Activated naive CD8-positive, alpha-beta T cell treated with anti-CD3 and anti-CD28 coated beads, Interleukin-2, amount 50 U/mL, for 24 hours (primary cell): ENCODE results near the gene DDHD1.
"Not testable (repeated sequence)": the region's sequence is repeated elsewhere in the genome, so short reads cannot be mapped to it uniquely, and the experiment has no call there.

Source experiments
- ATAC-seq: fragments of 150-1000 bp; cut with Tn5 transposase; one replicate; pipeline ENCODE4 v1.10.0; 2021
- DNase-seq: peaks from one replicate; pipeline ENCODE4 v3.0.0; 2021
- H3K27ac Mint-ChIP-seq: one replicate; pipeline ENCODE4 v1.8.0; 2021; ENCODE audit warnings: mild to moderate bottlenecking, mixed read lengths
- H3K27me3 Mint-ChIP-seq: one replicate; pipeline ENCODE4 v1.8.0; 2021; ENCODE audit warnings: mixed read lengths
- H3K36me3 Mint-ChIP-seq: one replicate; pipeline ENCODE4 v1.8.0; 2021; ENCODE audit warnings: low read depth, mixed read lengths
- H3K4me1 Mint-ChIP-seq: one replicate; pipeline ENCODE4 v1.8.0; 2021; ENCODE audit warnings: mixed read lengths
- H3K4me3 Mint-ChIP-seq: one replicate; pipeline ENCODE4 v1.8.0; 2021; ENCODE audit warnings: mild to moderate bottlenecking, moderate library complexity, mixed read lengths
- H3K9me3 Mint-ChIP-seq: one replicate; pipeline ENCODE4 v1.8.0; 2021; ENCODE audit warnings: mixed read lengths

Gene DDHD1

GRCh38 chr14:53152887-53153701, at the start of gene DDHD1:
DDHD1 (minus strand) TSS chr14:53153323; CDS start chr14:53153098, 225 bp downstream.
- Mint-ChIP-seq H3K27ac (peak within 1 kb of the TSS; percentile 97), H3K9me3 (no peaks in the 10 kb centered on the region), H3K27me3 (no peaks in the 10 kb centered on the region), H3K36me3 (peaks cover 11% of the 10 kb centered on the region), H3K4me3 (peak within 1 kb of the TSS; percentile 100), H3K4me1 (peaks cover 42% of the 10 kb centered on the region)
- ATAC-seq (peak; percentile 82), DNase-seq (peak; percentile 84)

GRCh38 chr14:53195949-53196348, 42.8 kb upstream of the DDHD1 start:
- Mint-ChIP-seq H3K27ac (no peak overlapping the region), H3K27me3 (no peaks in the 10 kb centered on the region), H3K4me1 (peaks cover 19% of the 10 kb centered on the region), H3K4me3 (no peak overlapping the region), H3K36me3 (peaks cover 2% of the 10 kb centered on the region), H3K9me3 (peaks cover 6% of the 10 kb centered on the region)
- DNase-seq (no peak), ATAC-seq (no peak)

GRCh38 chr14:53193193-53193592, 40.1 kb upstream of the DDHD1 start:
- Mint-ChIP-seq H3K4me3 (no peak overlapping the region), H3K27me3 (no peaks in the 10 kb centered on the region), H3K9me3 (no peaks in the 10 kb centered on the region), H3K4me1 (peaks cover 23% of the 10 kb centered on the region), H3K36me3 (no peaks in the 10 kb centered on the region), H3K27ac (no peak overlapping the region)
- DNase-seq (no peak), ATAC-seq (no peak)

- Mint-ChIP-seq H3K4me3 (no peak overlapping the region), H3K27ac (peak overlapping the region; percentile 84), H3K27me3 (no peaks in the 10 kb centered on the region), H3K36me3 (no peaks in the 10 kb centered on the region), H3K9me3 (no peaks in the 10 kb centered on the region), H3K4me1 (peaks cover 23% of the 10 kb centered on the region)
- ATAC-seq (no peak), DNase-seq (no peak)
Observed at GRCh38 chr14:53192052-53192760, 39.1 kb upstream of the DDHD1 start.

- Mint-ChIP-seq H3K4me1 (peaks cover 23% of the 10 kb centered on the region), H3K9me3 (no peaks in the 10 kb centered on the region), H3K4me3 (peak overlapping the region; percentile 14), H3K36me3 (no peaks in the 10 kb centered on the region), H3K27me3 (peaks cover 3% of the 10 kb centered on the region), H3K27ac (peak overlapping the region; percentile 84)
- ATAC-seq (peak; percentile 95), DNase-seq (peak; percentile 35)
Observed at GRCh38 chr14:53190938-53191337, 37.8 kb upstream of the DDHD1 start.

GRCh38 chr14:53187921-53188463, 34.9 kb upstream of the DDHD1 start:
- Mint-ChIP-seq H3K4me1 (peaks cover 25% of the 10 kb centered on the region), H3K9me3 (no peaks in the 10 kb centered on the region), H3K36me3 (no peaks in the 10 kb centered on the region), H3K27ac (no peak overlapping the region), H3K4me3 (no peak overlapping the region), H3K27me3 (peaks cover 3% of the 10 kb centered on the region)
- no peak for ATAC-seq
- DNase-seq, result no peak

- Mint-ChIP-seq H3K9me3 (peaks cover 2% of the 10 kb centered on the region), H3K27ac (no peak overlapping the region), H3K36me3 (peaks cover 3% of the 10 kb centered on the region), H3K4me3 (no peak overlapping the region), H3K27me3 (peaks cover 3% of the 10 kb centered on the region), H3K4me1 (peaks cover 21% of the 10 kb centered on the region)
- DNase-seq (no peak), ATAC-seq (no peak)
Observed at GRCh38 chr14:53186532-53186931, 33.4 kb upstream of the DDHD1 start.

GRCh38 chr14:53183611-53184010, 30.5 kb upstream of the DDHD1 start:
- H3K36me3 Mint-ChIP-seq, result peaks cover 4% of the 10 kb centered on the region
- ATAC-seq (no peak), DNase-seq (no peak)
- H3K9me3 Mint-ChIP-seq, result peaks cover 6% of the 10 kb centered on the region
- peaks cover 29% of the 10 kb centered on the region for H3K4me1 Mint-ChIP-seq
- no peak overlapping the region for H3K27ac Mint-ChIP-seq
- peaks cover 3% of the 10 kb centered on the region for H3K27me3 Mint-ChIP-seq
- H3K4me3 Mint-ChIP-seq, result no peak overlapping the region

- Mint-ChIP-seq H3K27ac (no peak overlapping the region), H3K9me3 (peaks cover 6% of the 10 kb centered on the region), H3K4me3 (no peak overlapping the region), H3K27me3 (peaks cover 3% of the 10 kb centered on the region), H3K36me3 (peaks cover 4% of the 10 kb centered on the region), H3K4me1 (peaks cover 29% of the 10 kb centered on the region)
- DNase-seq, result no peak
- no peak for ATAC-seq
Observed at GRCh38 chr14:53183056-53183455, 29.9 kb upstream of the DDHD1 start.

GRCh38 chr14:53181463-53182081, 28.4 kb upstream of the DDHD1 start:
- peak overlapping the region; percentile 11 for H3K27ac Mint-ChIP-seq
- not testable (repeated sequence) for H3K27me3 Mint-ChIP-seq, DNase-seq, H3K36me3 Mint-ChIP-seq, H3K9me3 Mint-ChIP-seq, H3K4me3 Mint-ChIP-seq, ATAC-seq
- peaks cover 29% of the 10 kb centered on the region for H3K4me1 Mint-ChIP-seq

- H3K4me3 Mint-ChIP-seq, result no peak overlapping the region
Observed at GRCh38 chr14:53180272-53181221, 27.4 kb upstream of the DDHD1 start.

GRCh38 chr14:53179486-53180005, 26.4 kb upstream of the DDHD1 start:
- H3K27ac Mint-ChIP-seq, H3K36me3 Mint-ChIP-seq, H3K27me3 Mint-ChIP-seq, DNase-seq, H3K9me3 Mint-ChIP-seq, H3K4me3 Mint-ChIP-seq, ATAC-seq: not testable (repeated sequence)
- H3K4me1 Mint-ChIP-seq, result peaks cover 29% of the 10 kb centered on the region

More at GRCh38 chr14:53180272-53181221, 27.4 kb upstream of the DDHD1 start:
- H3K27me3 Mint-ChIP-seq, result no peaks in the 10 kb centered on the region
- ATAC-seq (peak; percentile 68), DNase-seq (peak; percentile 36)
- peaks cover 4% of the 10 kb centered on the region for H3K36me3 Mint-ChIP-seq
- H3K4me1 Mint-ChIP-seq, result peaks cover 29% of the 10 kb centered on the region
- H3K9me3 Mint-ChIP-seq, result peaks cover 6% of the 10 kb centered on the region
- H3K27ac Mint-ChIP-seq, result peak overlapping the region; percentile 39

- H3K27ac Mint-ChIP-seq, result no peak overlapping the region
- H3K27me3 Mint-ChIP-seq, result no peaks in the 10 kb centered on the region
- H3K4me3 Mint-ChIP-seq, result no peak overlapping the region
- no peak for DNase-seq
- peaks cover 6% of the 10 kb centered on the region for H3K4me1 Mint-ChIP-seq
- H3K9me3 Mint-ChIP-seq, result no peaks in the 10 kb centered on the region
- no peaks in the 10 kb centered on the region for H3K36me3 Mint-ChIP-seq
- no peak for ATAC-seq
Observed at GRCh38 chr14:53175375-53175774, 22.3 kb upstream of the DDHD1 start.
